GM21717 (cell line): Measurements from ENCODE around the gene HMCN2.

Source experiments
- ATAC-seq: cut with Tn5 transposase; IDR thresholded peaks from one replicate; pipeline ENCODE4 v1.9.1; 2021; ENCODE audit warnings: mild to moderate bottlenecking, moderate library complexity; ENCODE audit not compliant: unreplicated experiment

Gene HMCN2

DNA sequence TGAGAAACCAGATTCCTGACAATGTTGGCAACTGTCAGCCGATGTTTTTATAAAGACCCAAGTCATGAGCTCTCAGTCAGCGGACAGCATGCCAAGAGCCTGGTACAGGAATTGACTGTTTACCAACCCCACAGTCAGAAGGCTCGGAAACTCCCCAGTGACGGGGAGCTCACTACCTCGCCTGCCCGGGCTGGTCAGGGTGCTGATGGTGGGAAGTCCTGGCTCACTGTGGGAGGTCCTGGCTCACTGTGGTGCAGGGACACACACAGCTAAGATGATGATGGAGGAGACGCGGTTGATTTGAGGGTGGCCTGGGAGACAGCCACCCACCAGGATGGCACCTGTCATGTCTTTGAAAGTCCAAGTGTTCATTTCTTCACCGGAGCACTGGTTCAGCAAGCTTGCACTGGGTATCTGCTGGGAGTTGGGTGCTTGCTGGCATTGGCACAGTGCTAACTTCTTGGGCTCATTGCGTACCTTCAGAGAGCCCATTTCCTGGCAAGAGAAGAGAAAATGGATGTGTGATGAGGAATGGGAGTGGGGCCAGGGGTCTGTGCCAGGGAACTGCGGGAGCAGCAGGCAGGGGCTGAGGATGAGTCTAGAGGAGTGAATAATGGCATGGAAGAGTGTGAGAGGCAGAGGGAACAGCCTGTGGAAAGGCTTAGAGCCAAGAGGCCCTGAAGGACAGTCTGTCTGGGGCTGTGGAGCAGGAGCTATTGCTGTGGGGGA lies 194.5 kb downstream of the HMCN2 start:
- ATAC-seq: no peak

DNA sequence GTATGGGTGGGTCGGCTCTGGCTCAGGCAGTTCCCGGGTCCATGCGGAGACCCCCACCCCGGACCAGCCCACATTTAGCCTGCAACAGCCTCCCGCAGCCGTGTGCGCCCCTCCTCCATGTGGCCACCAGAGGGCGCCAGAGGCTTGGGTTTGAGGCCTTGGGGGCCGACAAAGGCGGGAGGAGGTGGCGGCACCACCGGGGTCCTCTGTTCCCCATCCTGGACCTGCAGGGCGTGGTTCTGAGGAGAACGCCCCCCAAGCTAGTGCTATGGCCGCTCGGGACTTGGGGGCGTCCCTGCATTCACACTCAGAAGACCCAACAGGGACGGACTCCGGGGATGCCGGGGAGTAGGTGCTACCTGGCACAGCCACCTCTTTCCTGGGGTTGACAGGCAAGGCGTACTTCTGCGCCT lies 195.7 kb downstream of the HMCN2 start:
- no peak for ATAC-seq

GRCh38 chr9:130461731-130462130 lies 196.2 kb downstream of the HMCN2 start:
- no peak for ATAC-seq

- ATAC-seq: no peak
Observed at GRCh38 chr9:130462685-130463540, 197.4 kb downstream of the HMCN2 start.

DNA sequence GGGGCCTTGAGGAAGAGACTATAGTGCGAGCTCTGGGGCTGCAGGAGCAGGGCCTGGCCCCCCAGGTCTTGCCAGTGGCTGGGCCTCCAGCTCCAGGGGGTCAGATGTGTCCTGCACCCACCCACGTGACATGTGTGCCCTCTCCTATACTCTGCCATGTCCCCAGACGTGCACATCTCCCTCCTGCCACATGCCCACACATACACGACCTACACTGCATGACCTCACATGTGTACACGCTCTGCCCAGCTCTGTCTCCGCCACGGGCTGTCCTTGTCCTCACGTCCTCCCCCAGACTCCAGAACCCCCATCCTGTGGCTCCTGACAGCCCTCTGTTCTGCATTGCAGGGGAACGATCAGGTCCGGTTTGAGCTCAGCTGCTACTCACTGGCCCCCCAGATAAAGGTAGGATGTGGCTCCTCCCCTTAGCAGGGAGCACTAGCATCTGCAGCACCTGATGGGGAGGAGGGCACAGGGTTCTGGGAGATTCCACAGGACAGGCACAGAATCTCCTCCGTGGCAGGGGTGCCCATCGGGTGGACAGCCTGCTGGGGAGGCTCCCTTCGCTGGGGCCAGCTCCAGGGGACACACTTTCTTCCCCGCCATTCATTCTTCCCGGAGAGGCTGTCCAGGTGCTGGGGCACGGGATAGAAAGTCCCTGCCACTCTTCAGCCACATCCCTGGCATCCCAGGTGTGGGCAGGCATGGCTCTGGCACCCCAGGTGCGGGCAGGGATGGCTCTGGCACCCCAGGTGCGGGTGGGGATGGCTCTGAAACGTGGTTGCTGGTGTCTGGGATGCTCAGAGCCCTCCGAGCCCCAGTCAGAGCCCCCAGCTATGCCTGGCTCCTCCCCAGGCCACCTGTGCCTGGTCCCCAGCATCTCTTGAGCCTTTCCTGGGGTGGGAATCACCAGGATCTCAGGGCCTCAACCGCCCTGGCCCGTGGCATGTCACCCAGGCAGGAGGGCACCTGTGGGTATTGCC lies 198.5 kb downstream of the HMCN2 start:
- no peak for ATAC-seq

DNA sequence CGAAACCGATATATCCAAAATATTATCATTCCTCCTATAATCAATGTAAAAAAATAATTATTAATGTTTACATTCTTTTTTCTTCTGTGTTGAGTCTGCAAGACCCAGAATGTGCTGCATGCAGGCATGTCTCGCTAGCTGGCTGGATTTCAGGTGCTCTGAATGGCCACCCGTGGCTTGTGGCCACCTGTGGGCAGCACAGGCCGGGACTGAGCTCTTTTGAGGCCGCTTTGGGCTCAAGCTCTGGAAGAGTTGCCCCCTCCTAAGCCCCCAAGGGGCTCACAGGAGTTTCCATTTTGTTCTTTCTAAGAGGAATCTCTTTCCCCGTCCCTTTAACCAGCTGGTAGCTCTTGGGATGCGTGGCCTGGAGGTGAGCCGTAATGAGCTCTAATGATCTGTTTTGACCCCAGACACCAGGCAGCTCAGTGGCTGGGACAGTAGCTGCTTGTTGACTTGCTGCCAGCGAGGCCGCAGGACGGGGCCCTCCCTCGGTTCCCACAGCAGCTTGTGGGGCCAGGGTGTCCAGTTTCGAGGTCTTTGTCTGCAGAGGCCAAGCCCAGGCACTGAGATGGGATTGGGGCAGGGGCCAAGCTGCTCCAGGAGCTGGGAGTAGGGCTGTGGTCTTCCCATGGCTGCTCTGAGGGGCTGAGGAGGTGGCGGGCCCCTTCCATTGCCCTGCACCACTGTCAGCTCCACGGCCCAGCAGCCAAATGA lies 200.0 kb downstream of the HMCN2 start:
- no peak for ATAC-seq

DNA sequence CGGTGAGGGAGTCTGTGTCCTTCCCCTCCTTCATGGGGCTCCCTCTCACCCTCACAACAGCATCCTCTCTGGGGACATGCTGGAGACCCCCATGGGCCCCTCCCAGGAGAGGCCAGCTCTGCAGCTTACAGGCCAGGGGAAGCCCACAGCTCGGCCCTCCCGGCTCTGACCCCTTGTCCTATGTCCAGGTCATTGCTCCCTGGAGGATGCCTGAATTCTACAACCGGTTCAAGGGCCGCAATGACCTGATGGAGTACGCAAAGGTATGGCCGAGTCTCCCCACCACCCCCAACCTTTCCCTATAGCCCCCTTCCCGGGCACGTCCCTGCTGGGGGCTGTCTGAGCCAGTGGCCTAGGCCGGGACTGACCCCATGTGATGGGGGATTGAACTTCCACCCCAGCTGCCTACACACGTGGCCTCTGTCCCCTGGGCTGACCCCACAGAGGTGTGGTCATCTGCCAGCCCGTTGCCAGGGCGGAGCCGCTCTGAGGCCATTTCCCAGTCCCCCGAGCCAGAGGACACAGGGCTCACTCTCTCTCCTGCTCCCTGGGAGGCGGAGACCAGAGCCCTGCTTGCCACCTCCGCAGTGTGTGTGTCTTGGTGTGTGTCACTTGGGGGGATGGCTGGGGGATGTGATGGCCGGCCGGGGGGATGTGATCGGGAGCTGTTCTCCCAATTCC lies 201.1 kb downstream of the HMCN2 start:
- no peak for ATAC-seq

GRCh38 chr9:130467316-130467715 lies 201.8 kb downstream of the HMCN2 start:
- ATAC-seq: no peak

DNA sequence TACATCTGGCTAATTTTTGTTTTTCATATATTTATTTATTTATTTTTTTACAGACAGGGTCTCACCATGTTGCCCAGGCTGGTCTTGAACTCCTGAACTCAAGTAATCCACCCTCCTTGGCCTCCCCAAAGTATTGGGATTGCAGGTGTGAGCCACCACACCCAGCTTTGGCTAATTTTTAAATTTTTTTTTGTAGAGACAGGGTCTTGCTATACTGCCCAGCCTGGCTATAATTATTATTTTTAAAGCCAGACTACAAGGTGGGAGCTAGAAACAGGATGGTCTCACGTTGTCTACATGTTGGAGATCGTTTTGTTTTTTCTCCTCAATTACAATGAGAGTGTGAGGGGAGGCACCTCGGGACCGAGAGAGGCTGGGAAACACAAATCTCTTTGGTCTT lies 203.0 kb downstream of the HMCN2 start:
- no peak for ATAC-seq

- no peak for ATAC-seq
Observed at GRCh38 chr9:130470269-130470668, 204.7 kb downstream of the HMCN2 start.

- no peak for ATAC-seq
Observed at GRCh38 chr9:130470950-130471349, 205.4 kb downstream of the HMCN2 start.

GRCh38 chr9:130471411-130472183 lies 206.0 kb downstream of the HMCN2 start:
- ATAC-seq: no peak

DNA sequence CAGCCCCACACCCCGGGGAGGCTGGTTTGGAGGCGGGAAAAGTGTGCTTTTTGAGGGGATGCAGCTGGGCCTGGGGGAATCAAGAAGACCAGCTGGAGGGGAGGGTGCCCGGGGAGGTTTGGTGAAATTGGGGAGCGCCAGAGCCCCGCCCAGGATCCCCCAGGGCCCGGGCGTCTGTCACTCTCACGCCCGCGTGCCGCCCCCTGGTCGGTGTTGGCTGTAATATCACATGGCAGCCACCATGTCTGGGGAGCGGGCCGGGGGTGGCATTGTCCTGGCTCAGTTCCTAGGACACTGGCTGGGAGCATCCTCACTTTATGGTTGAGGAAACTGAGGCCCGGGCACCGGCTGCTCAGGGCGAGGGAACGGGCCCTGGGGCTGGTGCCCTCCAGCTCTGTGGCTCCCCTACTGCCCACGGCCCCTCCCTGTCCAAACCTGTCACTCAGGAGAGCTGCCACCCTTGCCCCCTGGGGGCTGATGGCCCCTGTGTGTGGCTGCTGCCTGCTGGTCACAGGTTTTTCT lies 206.7 kb downstream of the HMCN2 start:
- no peak for ATAC-seq

- no peak for ATAC-seq
Observed at GRCh38 chr9:130473009-130473408, 207.4 kb downstream of the HMCN2 start.

DNA sequence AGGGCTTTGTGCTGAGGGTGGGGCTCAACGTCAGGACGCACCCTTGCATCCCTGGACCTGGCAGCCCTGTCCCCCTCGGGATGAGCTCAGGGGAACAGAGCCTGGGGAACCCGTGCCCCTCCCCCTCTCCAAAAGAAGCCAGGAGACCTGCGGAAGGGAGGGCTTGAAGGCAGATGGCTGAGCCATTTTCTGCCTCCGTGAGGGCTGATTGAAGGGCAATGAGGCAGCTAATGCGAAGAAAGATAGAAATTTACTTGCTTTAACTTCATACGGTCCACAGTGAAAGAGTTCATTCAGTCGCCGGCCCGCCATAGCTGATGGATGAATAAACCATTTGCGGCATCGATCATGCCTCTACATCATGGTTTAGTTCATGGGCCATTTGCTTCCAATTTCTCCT lies 208.0 kb downstream of the HMCN2 start:
- ATAC-seq: no peak

DNA sequence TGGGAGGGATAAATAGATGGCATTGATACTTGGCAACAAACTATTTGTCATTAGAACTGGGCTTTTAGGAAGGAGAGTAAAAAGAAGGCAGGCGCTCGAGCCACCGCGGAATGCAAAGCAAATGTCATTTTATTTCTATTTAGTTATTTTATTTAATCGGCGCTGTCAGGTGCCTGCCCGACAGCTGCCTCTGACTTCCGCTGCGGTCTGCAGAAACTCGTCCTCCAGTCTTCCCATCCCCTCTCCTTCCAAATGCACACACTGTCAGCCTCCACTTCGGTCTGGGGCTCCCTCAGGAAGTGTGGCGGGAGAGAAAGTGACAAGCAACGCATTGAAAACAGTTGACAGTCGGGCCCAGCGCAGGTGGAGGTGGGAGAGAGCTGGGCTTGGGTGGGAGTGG lies 208.5 kb downstream of the HMCN2 start:
- no peak for ATAC-seq

DNA sequence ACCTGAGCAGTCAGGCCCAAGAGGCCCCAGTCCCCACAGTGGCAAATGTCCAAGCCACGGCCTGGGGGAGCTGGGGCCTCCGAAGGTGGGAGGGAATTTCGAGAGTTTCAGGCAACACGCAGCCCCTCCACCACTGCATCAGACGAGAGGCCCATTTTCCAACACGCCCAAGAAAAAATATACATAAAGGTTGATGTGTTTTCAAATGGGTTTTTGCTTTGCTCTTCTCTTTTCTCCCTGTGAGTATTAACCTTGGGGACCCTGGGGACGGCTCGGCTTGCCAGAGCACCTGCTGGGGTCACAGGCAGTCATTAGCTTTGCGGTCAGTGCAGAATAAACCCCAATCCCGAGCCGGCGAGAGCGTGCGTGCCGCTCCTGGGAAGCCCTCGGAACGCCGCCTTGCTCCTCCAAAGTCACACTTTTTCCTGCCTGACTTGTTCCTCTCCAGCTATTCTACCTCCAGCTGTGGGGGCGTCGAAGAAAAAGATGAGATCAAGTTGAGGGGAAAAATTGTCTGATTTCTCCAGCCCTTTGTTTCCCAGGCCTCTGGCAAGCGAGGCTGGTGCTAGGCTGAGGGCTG lies 210.7 kb downstream of the HMCN2 start:
- ATAC-seq: no peak

DNA sequence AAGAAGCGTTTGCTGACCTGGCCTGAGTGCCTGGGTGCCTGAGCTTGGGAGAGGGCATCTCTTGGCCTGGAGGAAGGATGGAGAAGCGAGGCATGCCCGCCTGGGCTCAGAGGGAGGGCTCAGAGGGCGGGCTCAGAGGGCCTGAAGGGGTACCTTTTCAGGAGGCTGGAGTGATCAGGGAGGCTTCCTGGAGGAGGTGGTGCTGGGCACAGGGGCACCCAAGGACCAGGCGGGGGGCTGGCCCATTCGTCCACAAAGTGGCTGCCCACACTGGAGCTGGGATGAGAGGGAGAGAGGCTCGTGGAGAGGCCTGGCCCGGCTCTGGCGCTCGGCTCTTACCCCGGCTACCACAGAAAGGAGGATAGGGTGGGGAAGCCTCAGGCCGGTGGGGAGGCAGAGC lies 212.0 kb downstream of the HMCN2 start:
- no peak for ATAC-seq

GRCh38 chr9:130478152-130478551 lies 212.6 kb downstream of the HMCN2 start:
- no peak for ATAC-seq
